NCI-H2107 (cell line): ENCODE data around the gene SDK2.

Experiments used
- DNase-seq: peaks from one replicate; lab custom pipeline; 2025; lab: John Stamatoyannopoulos, UW

The SDK2 gene

DNA sequence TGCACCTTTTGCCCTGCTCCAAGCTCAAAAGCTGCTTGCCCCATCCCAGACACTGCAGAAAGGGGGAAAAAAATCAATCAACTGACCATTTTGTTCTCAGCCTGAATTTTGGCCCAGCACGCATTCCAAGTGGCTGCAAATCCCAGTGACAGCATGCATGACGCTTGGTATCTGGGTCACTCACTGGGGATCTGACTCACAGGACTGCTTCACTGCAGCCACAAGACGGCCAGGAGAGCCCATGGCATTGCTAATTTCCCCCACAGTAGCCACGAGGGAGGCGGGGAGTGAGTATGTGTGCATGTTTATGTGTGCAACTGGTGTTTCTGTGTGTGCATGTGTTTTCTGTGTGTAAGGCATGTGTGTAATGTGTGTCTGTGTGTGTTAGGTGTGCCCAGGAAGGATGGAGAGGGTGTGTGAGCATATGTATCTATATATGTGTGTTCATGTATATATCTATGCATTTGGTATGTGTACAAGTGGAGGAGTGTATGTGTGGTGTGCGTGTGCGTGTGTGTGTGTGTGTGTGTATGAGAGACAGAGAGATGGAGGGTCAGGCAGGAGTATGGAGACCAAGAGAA is 33.8 kb downstream of the SDK2 start:
- DNase-seq = no peak

GRCh38 chr17:73609758-73610157 is 34.5 kb downstream of the SDK2 start:
- no peak for DNase-seq

GRCh38 chr17:73609060-73609459 is 35.2 kb downstream of the SDK2 start:
- DNase-seq = no peak

- DNase-seq = no peak
These were observed 38.8 kb downstream of the SDK2 start for GRCh38 chr17:73605444-73605843.

- no peak for DNase-seq
These were observed 39.8 kb downstream of the SDK2 start for GRCh38 chr17:73604476-73604875.

DNA sequence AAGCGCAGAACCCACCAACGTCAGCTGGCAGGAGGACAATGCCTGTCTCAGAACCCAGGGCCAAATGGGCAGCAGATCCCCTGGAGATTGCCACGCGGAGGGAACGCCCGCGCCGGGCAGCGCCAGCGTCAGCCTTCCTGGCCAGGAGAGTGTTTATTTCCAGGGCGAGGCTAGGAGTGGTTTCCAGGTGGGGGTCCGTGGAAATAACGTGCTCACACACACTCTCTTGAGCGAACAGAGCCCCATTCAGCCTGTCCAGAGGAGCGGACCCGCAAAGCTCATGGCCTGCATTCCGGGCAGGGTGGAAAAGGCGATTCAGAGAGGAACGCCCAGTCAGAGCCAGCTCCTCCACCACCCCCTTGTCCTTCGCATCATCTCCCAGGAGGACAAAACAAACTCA is 40.3 kb downstream of the SDK2 start:
- no peak for DNase-seq

DNA sequence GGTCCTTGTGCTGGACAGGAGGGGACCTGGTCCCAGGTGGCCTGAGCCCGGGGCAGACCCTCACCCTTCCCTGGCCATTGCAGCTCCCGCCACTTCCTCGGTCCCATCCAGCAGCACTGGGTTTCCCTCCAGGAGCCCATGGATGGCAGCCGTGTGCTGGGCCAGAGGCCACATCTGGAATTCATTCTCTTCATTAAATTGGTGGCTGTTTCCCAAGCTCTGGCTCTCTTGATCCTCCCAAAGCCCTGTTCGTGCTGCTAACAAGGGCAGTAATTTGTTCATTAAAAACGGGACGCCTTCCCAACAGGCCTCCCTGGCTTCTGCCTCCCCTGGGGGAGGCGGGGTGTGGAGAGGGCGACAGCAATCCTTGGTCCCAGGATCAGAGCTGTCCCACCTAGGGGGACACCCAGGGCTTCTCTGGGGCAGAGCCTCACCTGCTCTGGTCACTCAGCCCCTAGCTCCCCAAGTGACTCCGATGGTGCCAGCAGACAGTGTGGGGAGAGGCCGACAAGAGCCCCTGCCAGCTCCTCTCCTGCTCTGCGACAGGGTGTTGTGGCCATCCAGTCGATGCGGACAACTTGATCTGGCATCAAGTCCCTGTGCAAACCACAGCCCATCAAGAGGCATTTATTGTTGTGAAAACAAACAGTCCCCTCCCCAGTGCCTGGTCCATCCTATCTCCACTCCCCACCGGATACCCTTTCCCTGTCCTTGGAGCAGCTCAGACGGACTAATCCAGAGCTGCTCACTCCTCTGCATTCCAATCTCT is 44.0 kb downstream of the SDK2 start:
- no peak for DNase-seq

- DNase-seq = no peak
These were observed 44.6 kb downstream of the SDK2 start for GRCh38 chr17:73599599-73599998.

GRCh38 chr17:73598212-73598611 is 46.0 kb downstream of the SDK2 start:
- no peak for DNase-seq

- DNase-seq = no peak
These were observed 48.3 kb downstream of the SDK2 start for GRCh38 chr17:73595931-73596330.

- peak; percentile 11 for DNase-seq
These were observed 48.8 kb downstream of the SDK2 start for GRCh38 chr17:73595479-73595878.

GRCh38 chr17:73595068-73595467 is 49.2 kb downstream of the SDK2 start:
- DNase-seq = no peak

- DNase-seq = no peak
These were observed 49.6 kb downstream of the SDK2 start for GRCh38 chr17:73594598-73594997.

DNA sequence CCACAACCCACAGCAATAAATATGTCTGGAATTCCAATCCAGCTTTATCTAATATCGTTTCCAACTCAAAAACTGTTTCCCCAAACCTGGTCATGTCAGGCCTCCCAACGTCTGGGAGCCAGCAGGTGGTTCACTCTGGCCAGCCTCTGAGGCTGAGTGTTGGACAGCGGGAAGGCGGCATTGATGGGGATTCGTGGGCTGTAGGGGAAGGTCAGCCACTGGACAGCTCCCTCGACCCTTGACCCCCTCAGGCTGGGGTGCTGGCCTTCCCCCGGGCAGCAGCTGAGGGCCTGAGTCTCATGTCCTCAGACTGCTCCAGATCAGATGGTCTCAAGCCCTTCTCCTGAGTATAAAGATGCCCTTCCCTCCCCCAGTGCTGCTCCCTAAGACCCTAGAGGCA is 50.2 kb downstream of the SDK2 start:
- no peak for DNase-seq

DNA sequence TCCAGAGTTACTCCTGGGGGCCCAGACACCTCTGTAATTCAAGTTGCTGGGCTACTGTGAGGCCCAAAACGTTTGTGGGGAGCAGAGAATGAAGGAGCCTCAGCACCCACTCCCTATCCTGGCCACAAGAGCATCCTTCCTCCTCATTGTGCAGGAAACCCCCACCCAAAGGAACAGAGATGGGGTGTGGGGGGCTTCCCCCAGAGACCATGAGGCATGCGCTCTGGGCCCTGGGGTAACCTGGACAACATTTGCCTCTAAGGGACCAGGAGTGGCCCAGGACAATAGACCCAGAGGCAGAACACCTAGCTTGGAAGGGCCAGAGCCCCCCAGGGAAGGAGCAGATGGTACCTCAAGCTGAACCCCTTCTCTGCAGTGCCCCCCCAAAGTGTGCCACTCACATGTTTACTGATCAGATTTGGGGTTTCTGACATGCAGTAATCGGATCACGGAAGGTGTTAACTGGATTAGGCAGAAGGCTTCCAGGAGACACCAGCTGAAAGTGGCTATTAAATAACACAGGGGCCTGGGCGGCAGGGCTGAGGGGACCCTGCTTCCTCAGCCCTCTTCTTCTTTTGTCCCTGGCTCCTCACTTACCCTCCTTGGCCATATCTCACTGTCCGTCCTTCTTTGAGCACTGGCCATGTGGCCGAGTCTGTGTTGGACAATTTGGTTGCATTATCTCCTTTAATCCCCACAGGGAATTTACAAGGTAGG is 50.8 kb downstream of the SDK2 start:
- DNase-seq = no peak

DNA sequence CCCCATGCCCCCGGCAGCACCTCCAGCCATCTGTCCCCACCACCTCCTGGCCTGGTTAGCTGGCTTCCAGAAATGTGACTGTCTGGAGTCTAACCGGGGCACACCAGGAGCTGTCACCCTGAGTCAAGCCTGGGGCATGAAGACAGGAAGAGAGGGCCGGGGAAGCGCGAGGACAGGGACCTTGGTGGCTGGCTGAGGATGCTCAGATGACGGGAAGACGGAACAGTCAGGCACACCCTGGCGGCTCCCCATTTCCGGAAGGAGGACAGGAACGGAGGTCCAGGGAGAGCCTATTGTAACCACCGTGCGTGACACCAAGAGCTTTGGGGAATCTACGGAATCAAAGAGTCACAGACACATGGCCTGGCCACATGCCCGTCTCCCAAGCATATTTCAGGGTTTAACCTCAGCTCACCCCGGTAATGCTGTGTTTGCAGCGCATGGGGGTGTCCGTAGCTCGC is 51.7 kb downstream of the SDK2 start:
- no peak for DNase-seq

GRCh38 chr17:73592079-73592415 is 52.2 kb downstream of the SDK2 start:
- DNase-seq = no peak

DNA sequence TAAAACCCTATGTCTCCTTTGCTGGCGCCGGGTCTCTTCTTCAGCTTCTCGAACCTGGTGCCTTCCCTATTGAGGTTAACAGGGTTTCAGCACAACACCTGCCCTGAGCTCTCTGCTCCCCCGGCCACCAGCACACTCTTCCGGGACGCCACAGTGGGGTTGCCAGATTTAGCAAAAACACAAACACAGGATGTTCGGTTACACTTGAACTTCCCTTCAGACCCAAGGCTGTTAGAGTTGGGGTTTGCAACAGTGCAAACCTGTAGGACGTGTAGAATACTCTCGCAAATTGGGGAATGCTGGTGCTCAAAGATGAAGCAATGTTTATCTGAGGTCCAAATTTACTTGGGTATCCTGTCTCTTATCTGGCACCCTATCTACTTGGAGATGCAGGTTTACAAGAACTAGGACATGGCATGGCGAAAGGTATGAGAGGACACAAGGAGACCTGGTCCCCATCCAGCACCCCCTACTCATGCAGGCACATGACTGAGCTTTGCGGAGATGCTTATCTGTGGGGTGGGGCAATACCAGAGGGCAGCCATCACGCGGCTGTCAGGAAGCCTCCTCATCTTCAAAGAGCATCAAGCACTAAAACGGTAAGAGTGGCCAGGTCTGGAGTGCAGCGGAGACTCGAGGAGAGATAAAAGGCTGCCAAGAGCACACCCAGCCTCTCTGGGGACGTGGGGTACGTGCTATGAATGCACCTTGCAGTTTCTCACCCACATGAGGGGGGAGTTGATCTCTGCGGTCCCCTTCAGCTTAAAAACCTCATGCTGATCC is 52.8 kb downstream of the SDK2 start:
- DNase-seq = peak; percentile 20

DNA sequence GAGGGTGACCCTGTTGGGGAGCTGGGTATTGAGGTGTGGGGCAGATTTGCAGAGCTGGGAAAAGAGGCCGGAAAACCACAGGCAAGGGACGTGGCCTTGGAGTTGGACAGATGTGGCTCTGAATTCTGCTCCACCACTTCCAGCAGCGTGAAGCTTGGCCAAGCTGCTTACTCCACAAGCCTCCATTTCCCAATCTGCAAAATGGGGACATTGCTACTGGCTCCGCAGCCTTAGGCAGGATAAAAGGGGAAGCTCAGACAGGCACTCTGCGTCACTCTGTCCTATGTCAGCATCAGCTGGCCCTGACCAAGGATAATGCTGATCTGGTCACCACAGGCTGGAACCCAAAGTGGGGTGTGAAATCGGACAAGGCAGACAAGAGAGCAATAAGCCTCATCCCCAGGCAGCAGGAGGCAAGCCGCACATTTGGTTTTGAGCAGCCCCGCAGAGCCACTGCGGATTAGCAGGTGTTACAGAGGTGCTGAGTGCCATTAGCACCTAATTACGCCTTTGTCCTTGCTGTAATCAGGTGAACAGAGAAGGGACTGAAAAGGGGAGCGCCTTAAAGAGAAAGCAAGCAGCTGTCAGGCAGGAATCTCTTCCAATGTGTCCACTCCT is 54.8 kb downstream of the SDK2 start:
- peak; percentile 63 for DNase-seq

DNA sequence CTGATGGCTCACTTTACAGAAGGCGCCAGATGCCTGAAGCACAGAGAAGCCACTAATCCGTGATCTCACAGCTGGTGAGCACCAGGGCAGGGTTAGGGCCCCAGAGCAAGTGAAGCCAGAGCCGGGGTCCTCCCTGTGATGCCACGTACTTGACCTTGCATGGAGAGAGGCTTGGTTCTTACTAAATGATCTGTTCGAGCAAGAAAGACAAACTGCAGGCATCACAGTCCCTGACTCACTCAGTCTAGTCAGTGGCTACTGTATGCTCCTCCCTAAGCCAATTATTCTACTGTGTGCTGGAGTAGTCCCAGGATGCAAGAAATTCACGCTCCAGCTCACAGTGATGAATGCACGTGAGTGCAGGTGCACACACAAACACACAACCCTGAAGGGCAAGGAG is 55.4 kb downstream of the SDK2 start:
- peak; percentile 30 for DNase-seq

GRCh38 chr17:73588301-73588846 is 55.9 kb downstream of the SDK2 start:
- DNase-seq = no peak
